Activated CD4-positive, alpha-beta T cell treated with anti-CD3 and anti-CD28 coated beads, Interleukin-2, amount 50 U/mL, for 1 hour (primary cell): ENCODE measurements around the gene STK4.

Experiments used
- DNase-seq: peaks from one replicate; pipeline ENCODE4 v3.0.0-alpha.2; 2020

STK4 gene

DNA sequence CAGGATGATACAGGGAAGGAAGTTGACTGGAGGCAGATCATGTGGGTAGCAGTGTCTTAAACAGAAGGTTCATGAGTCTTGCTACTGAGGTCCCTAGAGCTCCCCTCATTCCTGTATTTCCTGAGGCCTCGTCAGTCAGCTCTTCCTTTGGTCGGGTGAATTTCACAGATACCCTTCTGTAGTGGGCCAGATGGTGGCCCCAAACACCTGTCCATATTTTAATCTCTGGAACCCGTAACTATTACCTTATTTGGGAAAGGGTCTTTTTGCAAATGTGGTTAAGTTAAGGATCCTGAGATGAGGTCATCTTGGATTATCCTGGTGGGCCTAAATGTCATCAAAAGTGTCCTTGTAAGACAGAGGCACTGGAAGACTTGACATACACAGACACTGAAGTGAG lies 125.1 kb downstream of the STK4 start:
- no peak for DNase-seq

DNA sequence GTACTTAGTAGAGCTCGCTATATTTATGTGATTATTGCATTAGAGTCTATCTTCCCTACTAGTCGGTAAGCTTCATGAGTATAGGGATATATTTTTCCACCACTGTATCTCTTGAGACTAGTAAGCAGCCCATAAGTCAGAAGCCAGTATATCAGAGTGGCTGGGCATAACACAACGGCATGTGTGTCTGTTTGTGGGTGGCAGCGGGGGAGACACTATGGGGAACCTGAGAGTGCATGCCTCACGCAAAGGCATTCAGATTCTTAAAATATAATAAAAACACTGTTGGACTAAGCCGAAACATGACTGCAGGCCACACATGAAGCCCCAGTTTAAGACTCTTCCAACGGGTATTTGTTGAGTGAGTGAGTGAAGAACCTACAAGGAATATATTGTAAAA lies 126.6 kb downstream of the STK4 start:
- no peak for DNase-seq

DNA sequence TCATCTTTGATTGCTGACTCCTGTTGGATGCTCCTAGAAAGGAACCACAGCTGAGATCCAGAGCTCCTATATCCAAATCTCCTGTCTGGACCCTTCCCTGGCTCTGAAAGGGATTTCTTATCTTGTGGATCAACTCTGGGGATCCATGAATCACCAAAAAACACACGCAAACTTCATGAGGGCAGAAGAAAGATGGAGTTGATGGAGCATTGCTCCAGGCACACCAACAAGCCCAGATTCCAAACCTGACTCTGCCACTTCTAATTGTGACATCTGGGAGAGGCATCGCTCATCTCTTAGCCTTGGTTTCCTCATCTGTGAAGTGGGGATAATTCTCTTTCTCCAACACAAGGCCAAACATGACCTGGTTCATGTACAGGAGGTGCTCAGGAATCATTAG lies 127.9 kb downstream of the STK4 start:
- no peak for DNase-seq

DNA sequence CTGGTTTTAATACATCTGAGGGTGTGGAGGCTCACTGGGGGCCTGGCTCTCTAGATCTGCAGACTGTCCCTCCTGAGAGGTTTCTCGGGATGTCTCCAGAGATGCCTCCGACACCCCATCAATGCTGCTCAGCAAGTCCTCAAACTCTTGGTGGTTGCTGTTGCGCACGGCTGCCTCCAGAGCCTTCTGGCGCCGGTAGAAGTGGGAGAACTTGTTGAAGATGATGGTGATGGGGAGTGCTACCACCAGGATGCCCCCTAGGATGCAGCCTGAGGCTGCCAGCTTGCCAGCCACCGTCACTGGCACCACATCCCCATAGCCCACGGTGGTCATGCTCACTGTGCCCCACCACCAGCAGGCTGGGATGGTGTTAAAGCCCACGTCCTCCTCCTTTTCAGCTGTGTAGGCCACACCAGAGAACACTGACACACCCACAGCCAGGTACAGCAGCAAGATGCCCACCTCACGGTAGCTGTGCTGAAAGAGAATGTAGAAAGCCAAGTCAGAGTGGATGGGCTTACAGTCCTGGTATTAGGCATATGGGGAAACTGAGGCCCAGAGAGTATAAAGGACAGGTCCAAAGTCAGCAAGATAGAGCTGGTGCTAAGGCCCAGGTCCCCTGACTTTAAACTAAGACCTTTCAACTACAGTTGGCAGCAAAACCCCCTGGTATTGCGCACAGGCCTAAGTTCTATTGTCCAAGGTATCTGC lies 128.7 kb downstream of the STK4 start:
- DNase-seq, result no peak

DNA sequence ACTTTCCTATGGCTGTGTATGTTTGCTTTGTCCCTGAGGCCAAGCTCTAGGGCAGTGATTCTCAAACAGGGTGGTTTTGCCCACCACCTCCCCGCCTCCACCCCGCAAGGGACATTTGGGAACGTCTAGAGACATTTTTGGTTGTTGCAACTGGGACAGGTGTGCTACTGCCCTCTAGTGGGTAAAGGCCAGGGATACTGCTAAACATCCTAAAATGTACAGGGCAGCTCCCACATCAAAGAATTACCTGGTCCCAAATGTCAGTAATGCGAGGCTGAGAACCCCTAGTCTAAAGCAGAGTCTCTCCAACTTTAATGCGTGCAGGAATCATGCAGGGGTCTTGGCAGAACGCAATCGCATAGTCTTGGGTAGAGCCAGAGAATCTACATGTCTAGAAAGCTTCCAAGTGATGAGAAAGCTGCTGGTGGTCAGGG lies 129.5 kb downstream of the STK4 start:
- DNase-seq, result peak; percentile 51

DNA sequence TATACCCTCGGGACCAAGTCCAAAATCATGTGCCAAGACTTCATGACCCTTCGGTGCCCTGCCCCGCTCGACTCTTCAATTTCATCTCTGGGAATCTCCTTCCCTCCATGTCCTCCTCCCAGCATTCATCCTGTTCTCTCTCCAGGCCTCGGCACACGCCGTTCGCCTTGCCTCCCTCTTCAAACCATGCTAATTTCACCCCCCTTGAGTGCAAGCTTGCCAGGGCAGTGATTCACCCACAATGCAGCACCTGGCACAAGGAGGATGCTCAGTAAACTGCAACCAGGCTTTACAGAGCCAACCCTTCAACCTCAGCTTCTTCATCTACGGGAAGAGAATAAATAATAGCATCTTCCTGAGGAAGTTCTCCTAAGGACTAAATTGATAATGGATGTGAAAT lies 130.5 kb downstream of the STK4 start:
- no peak for DNase-seq

DNA sequence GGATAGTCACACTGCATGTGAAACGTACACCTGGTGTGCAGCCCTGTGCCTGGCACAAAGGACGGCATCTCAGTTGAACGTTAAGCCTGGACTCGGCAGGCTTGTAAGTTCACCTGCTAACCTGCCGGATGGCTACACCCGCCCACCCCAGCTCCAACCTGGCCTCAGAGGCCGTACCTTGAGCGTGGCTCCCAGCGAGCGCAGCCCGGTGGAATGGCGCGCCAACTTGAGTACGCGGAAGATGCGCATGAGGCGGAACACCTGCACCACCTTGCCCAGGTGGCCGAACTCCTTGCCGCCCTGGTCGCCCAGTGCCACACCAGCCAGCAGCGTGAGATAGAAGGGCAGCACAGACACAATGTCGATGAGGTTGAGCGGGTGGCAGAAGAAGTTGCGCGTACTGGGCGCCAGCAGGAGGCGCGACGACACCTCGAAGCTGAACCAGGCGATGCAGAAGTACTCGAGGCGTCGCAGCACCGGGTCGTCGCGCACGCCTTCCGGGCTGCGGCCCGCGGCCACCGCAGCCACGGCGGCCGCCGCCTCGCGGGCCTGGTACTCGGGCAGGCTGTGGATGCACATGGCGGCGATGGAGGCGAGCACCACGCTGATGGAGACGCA lies 131.3 kb downstream of the STK4 start:
- peak; percentile 36 for DNase-seq

DNA sequence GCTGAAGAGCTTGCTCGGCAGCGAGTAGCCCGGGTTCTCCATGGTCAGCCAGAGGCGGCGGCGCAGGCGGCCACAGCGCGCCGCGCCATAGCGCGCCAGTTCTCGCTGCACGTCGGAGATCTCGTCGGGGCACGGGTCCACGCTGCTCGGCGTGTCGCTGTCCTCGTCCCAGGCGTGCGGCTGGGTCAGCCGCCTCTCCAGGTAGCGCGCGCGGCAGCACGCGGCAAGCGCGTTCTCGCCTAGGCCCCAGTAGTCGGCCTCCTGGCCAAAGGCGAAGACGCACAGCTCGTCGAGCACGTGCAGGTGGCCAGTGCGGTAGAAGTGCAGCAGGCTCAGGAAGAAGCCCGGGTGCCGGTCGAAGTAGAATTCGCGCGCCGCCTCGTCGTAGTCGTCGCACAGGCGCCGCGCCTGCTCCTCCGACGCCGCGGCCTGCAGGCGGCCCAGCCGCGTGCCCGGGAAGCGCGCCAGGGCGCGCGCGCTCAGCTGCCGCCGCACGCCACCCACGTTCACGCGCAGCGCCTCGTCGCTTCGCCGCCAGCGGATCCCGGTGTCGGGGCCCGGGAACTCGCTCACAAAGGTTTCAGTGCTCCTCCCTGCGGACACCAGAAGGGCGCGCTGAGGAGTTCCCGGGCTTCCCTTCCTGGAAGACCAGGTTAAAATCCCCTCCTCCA lies 131.9 kb downstream of the STK4 start:
- no peak for DNase-seq

DNA sequence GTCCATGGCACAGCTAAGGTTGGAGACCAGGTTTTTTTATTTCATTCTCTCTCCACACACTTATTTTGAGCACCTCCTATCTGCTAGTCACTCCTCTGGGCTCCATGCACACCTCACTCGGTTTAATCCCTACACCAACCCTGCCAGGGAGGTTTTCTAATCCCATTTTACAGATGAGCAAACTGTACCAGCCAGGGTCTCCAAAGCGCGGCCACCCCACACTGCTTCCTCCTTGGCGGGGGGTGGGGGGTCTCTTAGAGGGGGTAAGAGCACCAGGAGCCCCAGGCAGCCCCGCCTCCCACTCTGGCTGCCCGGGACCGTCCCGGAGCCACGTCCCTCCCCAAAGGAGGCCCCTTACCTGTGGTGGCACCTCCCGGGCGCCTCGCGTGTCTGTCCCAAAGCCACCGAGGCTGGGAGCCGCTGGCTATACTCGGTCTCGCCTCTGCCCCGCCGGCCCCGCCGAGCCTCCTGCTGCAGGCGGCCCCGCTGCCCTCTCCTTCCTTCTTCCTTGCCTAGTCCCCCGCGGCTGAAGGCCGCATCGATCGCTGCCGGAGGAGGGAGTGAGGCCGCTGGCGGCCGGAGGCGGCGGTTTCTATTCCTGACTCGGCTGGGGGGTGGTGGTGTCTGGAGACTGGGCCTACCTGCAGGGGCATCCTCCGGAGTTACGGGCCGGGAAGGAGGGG lies 134.4 kb downstream of the STK4 start, which contains the start of gene KCNS1:
Gene KCNS1, minus strand, starts transcription at position 565 of the 683 bp plus-strand sequence. CDS start 1,891 bp downstream, outside the sequence.
- DNase-seq, result no peak

DNA sequence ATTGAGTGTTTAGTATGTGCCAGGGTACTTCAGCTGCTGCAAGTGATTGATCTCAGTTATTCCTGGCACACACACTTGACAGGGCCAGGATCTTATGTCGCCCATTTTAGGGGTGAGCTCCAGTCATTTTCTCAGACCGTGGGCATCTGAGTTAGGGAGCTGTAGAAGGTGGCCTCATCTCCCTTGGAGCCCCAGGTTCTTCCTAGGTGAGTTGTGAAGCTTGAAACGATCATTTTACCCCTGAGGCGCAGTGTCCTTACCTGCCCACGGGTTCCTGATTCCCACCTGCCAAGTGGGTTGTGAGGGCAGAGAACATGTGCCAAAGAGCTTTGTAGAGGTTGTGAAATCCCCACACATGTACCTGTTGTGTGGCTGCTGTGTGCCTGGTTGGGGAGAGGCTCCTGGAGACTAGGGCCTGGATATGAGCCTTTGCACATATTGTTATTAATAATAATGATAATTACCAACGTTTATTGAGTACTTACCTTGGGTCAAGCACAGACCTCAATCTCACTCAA lies 135.1 kb downstream of the STK4 start:
- DNase-seq, result no peak

DNA sequence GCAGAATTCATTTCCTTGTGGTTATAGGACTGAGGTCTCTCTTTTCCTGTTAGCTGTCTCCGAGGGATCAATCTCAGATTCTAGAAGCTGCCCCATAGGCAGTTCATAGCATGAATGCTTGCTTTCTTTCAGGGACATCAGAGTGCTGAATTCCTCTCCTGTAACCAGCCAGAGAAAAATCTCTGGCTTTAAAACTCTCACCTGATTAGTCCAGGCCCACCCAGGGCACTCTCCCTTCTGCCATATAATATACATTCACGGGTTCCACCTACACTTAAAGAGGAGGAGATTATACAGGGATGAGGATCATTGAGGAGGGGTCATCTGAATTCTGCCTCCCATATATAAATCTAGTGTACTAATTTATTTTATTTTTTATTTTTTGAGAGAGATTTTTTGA lies 136.8 kb downstream of the STK4 start:
- DNase-seq, result no peak

DNA sequence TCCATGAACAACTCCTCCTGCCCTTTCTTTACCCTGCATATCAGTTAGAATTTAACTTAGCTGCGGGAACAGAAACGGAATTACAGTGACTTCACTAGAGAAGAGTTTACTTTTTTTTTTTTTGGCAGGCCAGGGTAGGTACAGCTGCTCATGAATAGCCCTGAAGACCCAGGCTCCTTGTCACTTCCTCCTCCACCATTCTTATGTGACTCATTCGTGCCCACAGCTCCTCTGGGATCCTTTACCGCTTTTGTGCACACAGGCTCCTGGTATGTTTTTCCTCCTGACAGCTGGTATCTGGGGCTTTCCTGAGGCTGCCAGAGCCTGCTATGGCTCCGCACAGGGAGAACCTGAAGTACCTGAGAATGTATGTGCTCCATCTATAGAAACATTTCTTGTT lies 138.5 kb downstream of the STK4 start:
- no peak for DNase-seq

DNA sequence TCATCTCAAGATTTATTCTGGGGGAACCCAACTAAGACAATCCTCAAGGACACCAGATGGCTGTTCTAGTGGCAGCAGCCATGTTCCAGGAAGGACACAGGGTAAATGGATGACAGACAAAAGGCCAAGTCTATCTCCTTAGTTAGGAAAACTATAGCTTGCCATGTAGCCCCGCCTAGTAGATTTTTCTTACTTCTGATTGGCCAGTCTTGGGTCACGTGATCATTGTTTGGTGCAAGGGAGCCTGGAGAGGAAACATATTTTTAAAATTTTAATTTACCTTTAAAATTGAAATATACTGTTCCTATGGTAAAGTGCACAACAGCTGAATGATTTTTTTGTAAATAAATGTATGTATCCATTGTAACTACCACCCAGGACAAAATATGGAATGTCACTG lies 139.0 kb downstream of the STK4 start:
- no peak for DNase-seq

DNA sequence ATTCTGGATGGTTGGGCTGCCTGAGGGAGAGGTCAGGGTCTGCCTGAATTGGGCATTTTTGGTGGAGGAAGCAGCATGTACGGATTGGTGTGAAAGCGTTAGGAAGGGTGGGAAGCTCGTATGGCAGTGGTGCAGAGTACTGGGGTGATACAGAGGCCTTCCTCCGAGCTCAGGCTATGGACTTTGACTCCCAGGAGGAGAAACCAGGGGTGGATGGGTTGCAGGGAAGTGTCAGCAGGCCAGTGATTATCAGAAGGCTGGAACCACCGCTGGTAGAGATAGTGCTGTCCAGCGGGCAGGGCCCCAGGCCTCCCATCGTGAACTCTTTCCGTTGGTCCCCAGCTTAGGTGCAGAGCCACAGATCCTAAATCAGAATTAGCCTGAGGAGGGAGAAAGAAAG lies 143.3 kb downstream of the STK4 start:
- DNase-seq, result no peak

DNA sequence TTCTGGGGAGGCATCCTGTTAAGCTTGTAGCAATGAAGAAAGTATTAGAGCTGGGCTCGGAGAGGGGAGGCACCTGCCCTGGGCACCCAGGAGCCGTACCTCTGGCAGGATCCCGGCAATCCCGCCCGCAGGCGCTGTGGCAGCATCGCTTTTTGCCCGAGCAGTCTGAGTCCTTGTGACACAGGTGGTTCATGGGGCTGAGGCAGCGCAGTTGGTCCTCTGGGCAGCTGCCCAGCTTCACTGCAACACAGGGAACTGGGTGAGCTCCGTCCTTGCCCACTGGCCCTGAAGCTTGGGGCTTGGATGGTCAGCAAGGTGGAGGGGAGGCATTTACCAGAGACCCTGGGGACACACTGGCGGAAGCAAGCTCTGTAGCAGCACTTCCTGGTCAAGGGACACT lies 144.0 kb downstream of the STK4 start:
- no peak for DNase-seq

DNA sequence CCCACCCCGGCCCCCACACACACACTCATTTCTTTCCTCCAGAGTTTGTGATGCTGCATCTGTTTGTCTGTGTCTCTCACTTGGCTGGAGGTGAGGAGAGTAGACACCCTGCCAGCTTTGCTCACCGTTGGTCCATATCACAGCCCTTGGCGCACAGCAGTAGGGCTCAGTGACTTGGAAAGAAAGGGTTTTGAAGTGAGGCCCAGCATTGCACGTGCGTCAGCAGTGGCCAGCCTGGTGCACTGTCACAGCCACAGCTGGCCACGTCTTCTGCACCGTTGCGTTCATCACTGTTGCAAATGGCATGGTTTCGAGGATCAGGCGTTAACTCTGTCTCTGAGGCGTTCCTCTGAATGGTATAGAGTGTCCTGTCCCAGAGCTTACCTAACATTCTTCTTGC lies 145.0 kb downstream of the STK4 start:
- no peak for DNase-seq

DNA sequence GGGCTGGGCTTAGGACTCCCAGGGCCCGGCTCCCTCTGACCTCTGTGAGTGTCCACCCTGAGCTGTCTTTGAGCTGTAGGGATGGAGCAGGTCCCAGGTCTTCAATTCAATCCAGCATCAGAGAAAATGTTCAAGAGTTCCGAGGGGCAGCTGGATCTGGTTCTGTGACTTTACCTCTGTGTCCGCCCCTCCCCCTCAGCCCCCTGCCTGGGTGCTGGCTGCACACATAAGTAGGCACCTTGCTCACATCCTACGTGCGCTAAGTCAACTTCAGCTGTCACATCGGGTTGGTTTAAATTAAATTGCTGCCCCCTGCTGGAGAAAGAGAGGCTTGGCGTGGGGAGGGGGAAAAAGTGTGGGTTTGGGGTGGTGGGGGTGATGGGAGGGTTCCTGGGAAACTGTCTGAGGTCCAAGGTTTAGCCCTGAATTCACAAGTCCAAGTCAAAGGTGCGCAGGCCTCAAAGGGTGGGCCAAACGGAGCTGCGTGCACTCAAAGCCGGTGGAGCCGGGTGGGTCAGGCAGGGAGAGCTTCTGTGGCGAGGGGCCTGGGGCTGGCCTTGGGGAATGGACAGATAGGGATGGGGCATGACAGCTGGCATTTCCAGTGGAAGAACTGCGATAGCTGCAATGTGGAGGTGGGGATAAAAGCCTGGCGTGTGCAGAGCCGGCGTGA lies 145.6 kb downstream of the STK4 start:
- no peak for DNase-seq

DNA sequence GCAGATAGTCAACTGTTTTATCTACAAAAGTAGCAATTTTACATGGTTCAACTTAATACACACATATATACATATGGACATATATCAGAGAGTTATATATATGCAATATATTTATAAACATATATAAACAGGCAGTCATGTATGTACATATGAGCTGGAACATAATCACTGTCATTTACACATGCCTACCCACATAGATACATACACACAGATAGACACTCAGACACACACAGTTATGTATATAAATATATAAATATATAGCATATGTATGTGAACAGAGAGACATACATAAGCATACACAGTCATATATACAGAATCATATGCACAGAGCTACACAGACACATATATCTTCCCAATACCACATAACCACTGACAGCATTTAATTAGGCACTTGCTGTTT lies 146.4 kb downstream of the STK4 start:
- no peak for DNase-seq

DNA sequence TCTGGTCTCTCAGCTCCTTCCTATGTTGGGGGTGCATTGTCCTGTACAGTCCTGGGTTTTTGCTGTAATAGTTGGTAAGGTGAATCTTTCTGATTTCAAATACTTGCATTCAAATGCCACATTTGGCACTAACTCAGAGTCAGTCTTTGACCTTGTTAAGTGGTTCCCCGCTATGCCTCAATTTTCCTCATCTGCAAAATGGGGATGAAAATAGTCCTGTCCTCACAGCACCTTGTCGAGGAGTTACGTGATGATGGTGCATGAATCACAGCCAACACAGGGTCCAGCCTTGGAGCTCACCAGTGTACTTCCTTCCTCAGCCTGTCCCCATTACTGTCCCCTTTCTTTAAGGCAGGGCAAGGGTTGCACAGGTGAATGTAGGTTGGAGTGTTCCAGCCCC lies 147.6 kb downstream of the STK4 start:
- no peak for DNase-seq

DNA sequence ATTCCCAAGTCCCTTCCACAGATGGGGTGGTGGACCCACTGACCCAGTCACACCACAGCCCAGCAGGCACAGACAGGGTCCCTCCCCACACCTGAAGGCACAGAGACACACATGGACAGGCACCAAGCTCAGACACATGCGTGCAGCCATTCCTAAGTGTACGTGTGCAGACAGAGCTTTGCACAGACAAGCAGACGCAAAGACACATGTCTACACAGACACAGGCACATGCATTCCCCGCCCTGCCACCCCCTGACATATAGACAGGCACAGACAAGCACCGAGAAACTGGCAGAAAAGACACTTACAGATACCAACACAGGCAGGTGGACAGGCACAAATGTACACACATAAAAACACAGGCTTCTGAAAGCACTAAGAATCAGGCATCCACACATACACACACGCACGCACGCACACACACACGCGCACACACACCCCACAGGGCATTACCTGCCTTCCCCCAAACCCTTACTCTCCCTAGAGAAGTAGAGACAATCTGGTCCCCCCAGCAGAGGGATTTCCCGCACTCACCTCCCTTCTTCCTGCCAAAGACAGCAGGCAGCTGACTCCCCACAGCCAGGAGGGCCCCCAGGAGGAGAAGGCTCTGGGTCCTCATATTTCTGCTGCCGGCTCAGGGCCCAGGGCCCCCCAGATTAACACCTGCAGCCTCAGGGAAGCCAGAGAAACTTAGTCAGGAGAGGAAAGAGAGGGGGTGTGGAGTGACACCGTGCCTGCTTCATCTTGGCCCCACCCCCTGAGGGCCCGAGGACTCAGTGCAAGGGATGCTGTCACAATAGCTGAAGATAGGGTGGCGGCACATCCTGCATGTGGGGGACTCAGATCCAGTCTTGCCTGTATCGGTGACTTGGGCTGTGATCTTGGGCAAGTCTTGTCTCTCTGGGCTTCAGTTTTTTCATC lies 148.4 kb downstream of the STK4 start, which contains the start of gene WFDC5:
Gene WFDC5, minus strand, starts transcription at position 710 of the 921 bp plus-strand sequence. Its CDS starts 91 bp downstream, at position 619.
- DNase-seq, result no peak

DNA sequence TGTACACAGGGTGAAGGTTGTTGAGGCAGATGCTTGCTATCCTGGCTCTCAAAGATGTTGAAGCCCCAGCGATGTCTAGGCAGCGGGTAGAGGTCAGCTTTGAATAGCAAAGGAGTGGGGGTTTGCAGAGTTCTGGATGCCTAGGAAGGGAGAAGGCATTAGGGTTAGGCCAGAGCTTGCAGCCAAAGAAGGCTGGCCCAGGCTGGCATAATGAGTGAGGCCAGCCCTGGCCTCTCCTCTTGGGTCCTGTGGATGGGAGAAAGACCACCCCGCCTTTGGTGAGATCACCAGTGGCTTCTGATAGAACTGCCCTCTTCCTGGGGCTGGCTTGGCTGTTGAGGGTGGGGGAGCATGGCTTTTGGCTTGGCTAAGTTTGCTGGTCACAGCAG lies 149.1 kb downstream of the STK4 start:
- DNase-seq, result no peak

DNA sequence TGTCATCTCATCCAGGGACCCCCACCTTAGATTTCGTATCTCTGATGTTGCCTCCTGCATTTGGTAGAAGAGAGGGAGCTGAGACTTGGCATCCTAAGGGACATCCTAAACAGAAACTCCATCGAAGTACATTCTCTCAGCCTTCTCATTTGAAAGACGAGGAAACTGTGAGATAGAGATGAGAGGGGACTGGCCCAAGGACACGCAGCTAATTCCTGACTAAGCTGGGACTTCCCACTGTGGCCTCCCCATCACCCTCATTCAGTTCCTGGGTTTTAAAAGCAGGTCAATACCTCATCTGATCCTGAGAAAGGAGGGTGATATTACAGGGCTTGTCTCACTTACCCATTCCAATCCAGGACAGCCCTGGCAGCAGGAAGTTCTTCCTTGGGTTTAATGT lies 149.5 kb downstream of the STK4 start:
- DNase-seq, result no peak
